ENCODE results near the gene HIGD1B.
A peak's percentile ranks its signal among the peaks of the same experiment; 100 is the strongest.
"Not testable (repeated sequence)": the region's sequence is repeated elsewhere in the genome, so short reads cannot be mapped to it uniquely, and the experiment has no call there.

The HIGD1B gene

DNA sequence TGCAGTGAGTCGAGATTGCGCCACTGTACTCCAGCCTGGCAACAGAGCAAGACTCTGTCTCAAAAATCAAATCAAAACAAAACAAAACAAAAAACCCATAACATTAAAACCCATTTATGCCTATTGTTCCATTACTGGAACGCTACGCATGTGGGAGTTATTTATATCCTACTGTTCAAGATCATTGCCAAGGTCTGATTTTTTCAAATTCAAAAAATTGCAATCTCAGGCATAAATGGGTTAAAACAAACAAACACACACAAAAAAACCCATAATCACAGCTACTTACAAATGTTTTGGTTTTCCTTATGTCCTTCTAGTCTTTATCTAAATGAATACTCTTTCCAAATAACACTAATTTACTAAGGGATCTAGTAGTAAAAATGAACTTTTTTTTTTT, 35.4 kb upstream of the HIGD1B start:
- TF ChIP-seq, protein P1, sequence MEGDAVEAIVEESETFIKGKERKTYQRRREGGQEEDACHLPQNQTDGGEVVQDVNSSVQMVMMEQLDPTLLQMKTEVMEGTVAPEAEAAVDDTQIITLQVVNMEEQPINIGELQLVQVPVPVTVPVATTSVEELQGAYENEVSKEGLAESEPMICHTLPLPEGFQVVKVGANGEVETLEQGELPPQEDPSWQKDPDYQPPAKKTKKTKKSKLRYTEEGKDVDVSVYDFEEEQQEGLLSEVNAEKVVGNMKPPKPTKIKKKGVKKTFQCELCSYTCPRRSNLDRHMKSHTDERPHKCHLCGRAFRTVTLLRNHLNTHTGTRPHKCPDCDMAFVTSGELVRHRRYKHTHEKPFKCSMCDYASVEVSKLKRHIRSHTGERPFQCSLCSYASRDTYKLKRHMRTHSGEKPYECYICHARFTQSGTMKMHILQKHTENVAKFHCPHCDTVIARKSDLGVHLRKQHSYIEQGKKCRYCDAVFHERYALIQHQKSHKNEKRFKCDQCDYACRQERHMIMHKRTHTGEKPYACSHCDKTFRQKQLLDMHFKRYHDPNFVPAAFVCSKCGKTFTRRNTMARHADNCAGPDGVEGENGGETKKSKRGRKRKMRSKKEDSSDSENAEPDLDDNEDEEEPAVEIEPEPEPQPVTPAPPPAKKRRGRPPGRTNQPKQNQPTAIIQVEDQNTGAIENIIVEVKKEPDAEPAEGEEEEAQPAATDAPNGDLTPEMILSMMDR (IDR thresholded peaks at IDR 0.05; ENCODE audit: borderline replicate concordance, insufficient read depth, low read depth, low read length): no peak
- H3K4me3 ChIP-seq (ENCODE audit: low read depth, low read length): no peak overlapping the region

- not testable (repeated sequence) for H3K4me3 ChIP-seq (ENCODE audit: low read depth, low read length)
Measured at GRCh38 chr17:44818508-44818907, 29.2 kb upstream of the HIGD1B start.

DNA sequence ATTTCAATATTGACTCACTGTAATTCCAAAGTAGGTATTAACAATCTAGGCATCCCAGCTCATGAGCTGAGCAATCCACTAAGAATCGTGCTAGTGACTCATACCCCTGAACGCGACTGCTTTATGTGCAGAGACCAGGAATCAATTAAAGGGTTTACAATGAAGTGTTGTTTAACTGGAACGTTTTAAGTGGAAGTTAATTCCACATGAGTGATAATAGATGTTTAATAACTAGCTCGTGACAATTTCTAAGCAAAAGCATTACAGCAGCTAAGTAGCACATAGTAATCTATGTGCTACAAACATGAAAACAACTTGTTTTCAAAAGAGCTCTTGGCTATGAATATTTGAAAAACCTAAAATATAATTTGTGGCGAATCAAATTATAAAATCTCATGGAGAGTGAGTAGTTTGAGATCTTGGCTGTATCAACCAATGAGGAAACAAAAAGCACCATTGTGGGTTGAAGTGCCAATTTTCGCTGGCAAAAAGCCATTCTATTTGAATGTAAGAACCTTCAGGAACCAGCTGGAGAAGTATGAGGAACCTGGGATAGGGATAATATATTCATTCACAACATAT, 27.0 kb upstream of the HIGD1B start:
- H3K4me3 ChIP-seq (ENCODE audit: low read depth, low read length): no peak overlapping the region
- TF ChIP-seq, protein P1 (IDR thresholded peaks at IDR 0.05; ENCODE audit: borderline replicate concordance, insufficient read depth, low read depth, low read length): no peak

DNA sequence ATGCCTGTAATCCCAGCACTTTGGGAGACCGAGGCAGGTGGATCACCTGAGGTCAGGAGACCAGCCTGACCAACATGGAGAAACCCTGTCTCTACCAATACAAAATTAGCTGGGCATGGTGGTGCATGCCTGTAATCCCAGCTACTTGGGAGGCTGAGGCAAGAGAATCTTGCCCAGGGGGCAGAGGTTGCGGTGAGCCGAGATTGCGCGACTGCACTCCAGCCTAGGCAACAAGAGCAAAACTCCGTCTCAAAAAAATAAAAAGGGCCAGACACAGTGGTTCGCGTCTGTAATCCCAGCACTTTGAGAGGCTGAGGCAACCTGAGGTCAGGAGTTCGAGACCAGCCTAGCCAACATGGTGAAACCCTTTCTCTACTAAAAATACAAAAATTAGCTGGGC, 22.4 kb upstream of the HIGD1B start:
- H3K4me3 ChIP-seq (ENCODE audit: low read depth, low read length): not testable (repeated sequence)

GRCh38 chr17:44826123-44826790, 21.4 kb upstream of the HIGD1B start:
- TF ChIP-seq, protein P1 (IDR thresholded peaks at IDR 0.05; ENCODE audit: borderline replicate concordance, insufficient read depth, low read depth, low read length): no peak

GRCh38 chr17:44827863-44828262, 19.8 kb upstream of the HIGD1B start:
- TF ChIP-seq, protein P1 (IDR thresholded peaks at IDR 0.05; ENCODE audit: borderline replicate concordance, insufficient read depth, low read depth, low read length): no peak
- no peak overlapping the region for H3K4me3 ChIP-seq (ENCODE audit: low read depth, low read length)

More at GRCh38 chr17:44826123-44826790, 21.4 kb upstream of the HIGD1B start:
- no peak overlapping the region for H3K4me3 ChIP-seq (ENCODE audit: low read depth, low read length)

DNA sequence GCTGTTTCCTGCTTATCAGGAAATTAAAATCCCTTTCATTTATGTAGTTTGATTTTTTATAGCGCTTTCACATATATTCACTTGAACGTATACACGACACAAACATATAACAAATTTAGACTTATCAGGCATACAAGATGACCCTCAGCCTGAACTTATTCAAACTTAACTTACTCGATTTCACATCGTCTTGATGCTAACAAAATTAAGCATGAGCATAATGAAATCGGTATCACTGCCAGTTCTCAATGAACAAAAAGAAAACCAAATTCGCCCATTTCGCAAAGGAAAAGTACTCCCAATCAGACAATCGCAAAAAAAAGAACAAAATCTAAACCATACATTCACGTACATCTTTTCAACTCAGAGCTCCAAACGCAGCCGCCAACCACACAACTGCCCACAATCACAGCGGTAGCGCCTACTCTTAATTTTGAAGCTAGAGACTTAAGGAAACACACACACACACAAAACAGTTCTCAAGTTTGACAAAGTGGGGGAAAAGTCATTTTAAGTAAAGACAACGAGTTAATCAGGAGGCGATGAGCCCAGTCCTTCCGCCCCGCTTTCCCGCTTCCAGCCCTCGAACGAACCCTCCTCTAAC, 18.7 kb upstream of the HIGD1B start:
- TF ChIP-seq, protein P1 (IDR thresholded peaks at IDR 0.05; ENCODE audit: borderline replicate concordance, insufficient read depth, low read depth, low read length): no peak
- peak overlapping the region; percentile 79 for H3K4me3 ChIP-seq (ENCODE audit: low read depth, low read length)

Measured in GM12875 (cell line).